T follicular helper cell (primary cell): Measurements from ENCODE around the gene NELFCD.
"Not testable (repeated sequence)": the region's sequence is repeated elsewhere in the genome, so short reads cannot be mapped to it uniquely, and the experiment has no call there.

Source experiments
- DNase-seq: peaks from one replicate; pipeline ENCODE4 v3.0.0-alpha.2; 2020; ENCODE audit warnings: low read depth

NELFCD gene

GRCh38 chr20:59008715-59009336, 27.8 kb downstream of the NELFCD start:
- no peak for DNase-seq

- no peak for DNase-seq
Observed at GRCh38 chr20:59010321-59010994, 29.4 kb downstream of the NELFCD start.

GRCh38 chr20:59010995-59011873, 30.2 kb downstream of the NELFCD start:
- DNase-seq = no peak

- DNase-seq = not testable (repeated sequence)
Observed at GRCh38 chr20:59011874-59012157, 30.8 kb downstream of the NELFCD start.

- DNase-seq = no peak
Observed at GRCh38 chr20:59013031-59013951, 32.2 kb downstream of the NELFCD start.

GRCh38 chr20:59013959-59014608, 33.0 kb downstream of the NELFCD start:
- DNase-seq = no peak

GRCh38 chr20:59014680-59015389, 33.8 kb downstream of the NELFCD start:
- DNase-seq = no peak

- DNase-seq = no peak
Observed at GRCh38 chr20:59015411-59015810, 34.4 kb downstream of the NELFCD start.

GRCh38 chr20:59015812-59016711, 35.0 kb downstream of the NELFCD start:
- DNase-seq = no peak

- no peak for DNase-seq
Observed at GRCh38 chr20:59016795-59017492, 35.9 kb downstream of the NELFCD start.

- DNase-seq = no peak
Observed at GRCh38 chr20:59017493-59018231, 36.6 kb downstream of the NELFCD start.

- DNase-seq = no peak
Observed at GRCh38 chr20:59018817-59019216, 37.8 kb downstream of the NELFCD start.

GRCh38 chr20:59019217-59019616, 38.2 kb downstream of the NELFCD start, which contains the start of gene TUBB1:
Gene TUBB1 (plus strand): TSS chr20:59019429. CDS start chr20:59019523, 94 bp downstream.
- no peak for DNase-seq

GRCh38 chr20:59020938-59021551, 40.0 kb downstream of the NELFCD start:
- no peak for DNase-seq

GRCh38 chr20:59022754-59023153, 41.7 kb downstream of the NELFCD start:
- DNase-seq = no peak

GRCh38 chr20:59023616-59024015, 42.6 kb downstream of the NELFCD start:
- no peak for DNase-seq

GRCh38 chr20:59024111-59024530, 43.1 kb downstream of the NELFCD start:
- DNase-seq = no peak

GRCh38 chr20:59025086-59025485, 44.0 kb downstream of the NELFCD start:
- DNase-seq = no peak
